ENCODE results near the gene CRACDL.

CRACDL gene, protein sequence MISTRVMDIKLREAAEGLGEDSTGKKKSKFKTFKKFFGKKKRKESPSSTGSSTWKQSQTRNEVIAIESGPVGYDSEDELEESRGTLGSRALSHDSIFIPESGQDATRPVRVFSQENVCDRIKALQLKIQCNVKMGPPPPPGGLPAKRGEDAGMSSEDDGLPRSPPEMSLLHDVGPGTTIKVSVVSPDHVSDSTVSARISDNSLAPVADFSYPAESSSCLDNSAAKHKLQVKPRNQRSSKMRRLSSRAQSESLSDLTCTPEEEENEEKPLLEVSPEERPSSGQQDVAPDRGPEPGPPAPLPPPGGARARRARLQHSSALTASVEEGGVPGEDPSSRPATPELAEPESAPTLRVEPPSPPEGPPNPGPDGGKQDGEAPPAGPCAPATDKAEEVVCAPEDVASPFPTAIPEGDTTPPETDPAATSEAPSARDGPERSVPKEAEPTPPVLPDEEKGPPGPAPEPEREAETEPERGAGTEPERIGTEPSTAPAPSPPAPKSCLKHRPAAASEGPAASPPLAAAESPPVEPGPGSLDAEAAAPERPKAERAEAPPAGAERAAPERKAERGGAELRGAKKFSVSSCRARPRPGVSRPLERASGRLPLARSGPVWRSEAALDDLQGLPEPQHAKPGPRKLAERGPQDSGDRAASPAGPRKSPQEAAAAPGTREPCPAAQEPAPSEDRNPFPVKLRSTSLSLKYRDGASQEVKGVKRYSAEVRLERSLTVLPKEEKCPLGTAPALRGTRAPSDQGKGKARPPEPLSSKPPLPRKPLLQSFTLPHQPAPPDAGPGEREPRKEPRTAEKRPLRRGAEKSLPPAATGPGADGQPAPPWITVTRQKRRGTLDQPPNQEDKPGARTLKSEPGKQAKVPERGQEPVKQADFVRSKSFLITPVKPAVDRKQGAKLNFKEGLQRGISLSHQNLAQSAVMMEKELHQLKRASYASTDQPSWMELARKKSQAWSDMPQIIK

DNA sequence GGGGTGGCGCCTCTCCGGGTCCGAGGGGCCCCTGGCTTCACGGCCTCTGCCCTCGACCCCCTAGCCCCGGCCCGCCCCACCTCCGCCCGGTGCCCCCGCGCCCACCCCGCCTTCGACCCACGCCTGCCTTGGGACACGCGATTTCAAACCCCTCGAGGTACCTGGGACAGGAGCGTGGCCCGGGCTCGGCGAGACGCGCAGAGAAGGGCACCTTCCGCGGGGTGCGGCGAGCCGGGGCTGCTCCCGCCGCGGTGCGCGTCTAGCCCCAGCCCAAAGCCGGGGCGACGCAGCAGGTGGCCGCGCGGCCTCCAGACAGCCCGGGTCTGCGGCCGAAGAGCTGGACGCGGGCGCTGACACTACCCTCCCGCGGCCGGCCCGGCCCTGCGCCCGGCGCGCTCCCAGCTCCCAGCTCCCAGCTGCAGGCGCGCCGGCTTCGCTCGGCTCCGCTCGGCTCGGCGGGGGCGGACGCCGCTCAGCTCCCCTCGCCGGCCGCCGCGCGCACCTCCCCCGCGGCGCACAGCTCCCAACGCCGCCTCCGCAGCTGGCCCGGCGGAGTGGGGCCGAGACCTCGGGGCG, at the start of gene CRACDL:
CRACDL (minus strand) TSS at position 449 of the 576 bp plus-strand sequence. CDS start 89,425 bp downstream, outside the sequence.
- peak in 1 of 6 experiments; percentile 21 for DNase-seq

DNA sequence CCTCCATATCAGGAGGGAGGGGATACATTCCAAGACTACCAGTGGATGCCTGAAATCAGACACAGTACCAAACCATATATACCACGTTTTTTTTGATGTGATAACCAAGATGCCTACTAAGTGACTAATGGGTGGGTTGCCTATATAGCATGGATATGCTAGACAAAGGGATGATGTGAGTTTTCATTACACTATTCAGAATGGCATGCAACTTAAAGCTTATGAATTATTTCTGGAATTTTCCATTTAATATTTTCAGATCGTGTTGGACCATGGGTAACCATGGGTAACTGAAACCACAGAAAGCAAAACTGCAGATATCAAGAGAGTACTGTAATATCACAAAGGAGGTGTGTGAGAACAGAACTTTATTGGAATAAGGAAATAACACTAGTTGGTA, 39.6 kb upstream of the CRACDL start:
- no peak for DNase-seq

DNA sequence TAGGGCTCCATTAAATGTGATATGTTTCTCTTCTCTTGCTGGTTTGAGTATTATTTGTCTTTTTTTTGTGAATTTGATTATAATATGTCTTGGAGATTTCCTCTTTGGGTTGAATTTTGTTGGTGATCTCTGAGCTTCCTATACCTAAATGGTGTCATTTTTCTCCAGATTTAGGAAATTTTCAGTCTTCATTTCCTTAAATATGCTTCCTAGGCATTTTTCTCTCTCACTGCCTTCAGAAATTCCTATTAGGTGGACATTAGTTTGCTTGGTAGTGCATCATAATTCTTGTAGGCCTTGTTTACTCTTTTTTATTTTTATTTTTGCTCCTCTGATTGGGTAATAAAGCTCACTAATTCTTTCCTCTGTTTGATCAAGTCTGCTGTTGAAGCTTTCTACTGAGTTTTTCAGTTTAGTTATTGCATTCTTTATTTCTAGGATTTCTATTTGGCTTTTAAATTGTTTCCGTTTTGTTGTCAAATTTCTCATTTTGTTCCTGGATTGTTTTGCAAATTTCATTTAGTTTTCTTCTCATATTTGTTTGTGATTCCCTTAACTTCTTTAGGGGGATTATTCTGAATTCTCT, 36.6 kb upstream of the CRACDL start:
- DNase-seq, result no peak

DNA sequence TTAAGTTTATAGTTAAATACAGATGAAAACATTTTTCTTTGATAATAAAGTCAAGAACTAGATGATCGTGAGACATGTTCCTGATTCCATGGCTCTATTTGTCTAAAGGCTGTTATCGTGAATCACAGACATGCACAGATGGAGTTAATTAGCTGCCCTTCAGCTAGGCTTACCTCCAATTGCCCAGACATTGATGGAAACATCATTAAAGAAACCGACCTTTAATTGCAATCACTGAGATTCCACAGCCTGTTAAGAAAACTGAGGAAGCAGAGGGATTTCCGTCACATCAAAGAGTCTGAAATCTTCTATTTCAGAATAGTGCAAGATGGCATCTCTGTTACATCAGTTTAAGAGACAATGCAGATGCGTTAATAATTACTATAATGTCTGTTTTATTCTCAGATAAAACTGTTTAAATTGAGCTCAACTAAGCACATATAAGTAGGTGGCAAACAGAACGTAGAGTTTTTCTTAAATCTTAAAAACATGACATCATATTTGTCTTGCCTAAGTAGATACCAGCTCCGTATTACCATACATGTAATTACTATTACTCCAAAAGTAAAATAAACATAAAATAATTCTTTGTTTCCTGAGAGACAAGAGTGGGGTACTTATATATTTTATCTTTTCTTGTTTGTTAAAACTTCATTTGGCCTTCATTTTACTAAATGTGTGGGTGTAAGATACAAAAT, 23.9 kb upstream of the CRACDL start:
- no peak for DNase-seq

DNA sequence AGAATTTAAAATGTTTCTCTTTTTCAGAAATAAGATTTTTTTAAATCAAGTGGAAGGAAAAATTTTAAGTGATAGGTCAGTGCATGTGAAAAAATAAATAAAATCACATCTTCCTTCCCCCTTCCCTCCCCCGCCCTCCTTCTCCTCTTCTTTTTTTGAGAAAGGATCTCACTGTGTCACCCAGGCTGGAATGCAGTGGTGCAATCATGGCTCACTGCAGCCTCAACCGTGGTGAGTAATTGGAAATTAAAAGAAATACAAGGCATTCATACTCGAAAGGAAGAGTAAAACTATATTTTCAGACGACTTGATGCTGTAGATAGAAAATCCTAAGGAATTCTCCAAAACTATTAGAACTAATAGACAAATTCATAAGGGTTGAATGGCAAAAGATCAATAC, 16.9 kb upstream of the CRACDL start:
- no peak for DNase-seq

DNA sequence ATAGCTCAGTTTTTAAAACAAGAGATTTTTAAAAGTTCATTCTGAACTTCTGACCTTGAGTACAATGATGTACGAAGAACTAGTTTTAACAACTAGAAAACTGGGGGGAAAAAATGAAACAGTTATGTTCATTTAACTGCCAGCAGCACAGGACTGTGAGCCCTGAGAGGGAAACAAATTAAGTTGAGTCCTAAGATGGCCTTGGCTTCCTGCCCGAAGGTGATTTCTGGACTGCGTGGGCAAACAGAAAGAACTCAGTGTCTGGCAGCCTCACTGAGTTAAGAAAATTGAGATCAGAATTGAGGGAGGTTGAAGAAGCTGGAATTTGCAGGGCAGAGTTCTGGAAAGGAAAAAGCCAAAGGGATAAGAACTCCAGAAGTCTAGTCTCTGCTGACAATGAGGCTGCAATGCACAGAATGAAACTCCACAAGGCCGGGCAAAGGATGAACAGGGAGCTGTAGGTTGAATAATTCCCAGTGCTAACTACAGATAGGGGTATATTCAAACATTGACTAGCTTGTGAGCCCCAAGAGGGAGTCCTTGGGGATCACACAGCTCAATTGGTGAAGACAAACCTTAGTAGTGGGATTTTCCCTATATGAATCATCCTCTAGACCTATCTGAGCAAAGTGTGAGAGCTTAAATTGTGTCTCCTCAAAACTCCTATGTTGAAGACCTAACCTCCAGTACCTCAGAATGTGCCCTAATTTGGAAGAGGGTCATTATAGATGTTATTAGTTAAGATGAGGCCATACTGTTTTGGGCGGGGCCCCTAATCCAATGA, 13.1 kb upstream of the CRACDL start:
- DNase-seq, result no peak

DNA sequence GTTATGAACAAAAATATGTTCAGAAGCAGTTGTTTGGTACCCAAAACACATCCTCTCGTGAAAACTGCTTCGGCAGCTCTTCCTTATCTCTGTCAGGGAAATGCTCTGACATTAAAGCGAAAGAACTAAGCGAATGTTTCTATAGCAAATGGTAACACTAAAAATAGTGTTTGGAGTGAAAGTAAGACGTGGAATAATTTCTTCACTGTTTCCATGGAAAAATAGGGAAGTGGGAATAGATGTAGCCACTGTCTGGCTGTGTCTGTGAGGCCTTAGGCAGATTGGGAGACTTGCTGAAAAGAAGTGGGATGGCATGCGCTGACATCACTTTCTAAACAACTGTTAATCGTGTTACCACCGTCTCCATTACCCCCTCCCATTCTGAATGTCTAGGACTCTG, 11.5 kb upstream of the CRACDL start:
- no peak for DNase-seq

DNA sequence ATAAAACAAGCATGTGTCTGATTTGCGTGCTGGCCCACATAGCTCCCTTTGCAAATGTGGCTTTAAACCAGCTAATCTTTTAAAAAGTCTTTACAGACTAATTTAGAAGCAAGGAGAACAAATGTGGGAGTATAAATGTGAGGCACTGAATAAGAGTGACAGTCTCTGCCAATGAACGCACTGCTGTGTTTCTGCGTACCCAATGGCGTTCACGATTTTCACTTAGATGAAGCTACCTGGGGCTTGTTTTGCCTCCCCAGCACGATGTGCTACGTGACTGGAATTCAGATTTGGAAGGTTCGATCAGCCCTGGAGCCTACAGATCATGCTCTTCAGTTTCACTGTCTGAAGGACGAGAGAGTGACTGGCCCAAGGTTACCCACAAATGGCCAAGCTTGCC, 10.8 kb upstream of the CRACDL start:
- no peak for DNase-seq

DNA sequence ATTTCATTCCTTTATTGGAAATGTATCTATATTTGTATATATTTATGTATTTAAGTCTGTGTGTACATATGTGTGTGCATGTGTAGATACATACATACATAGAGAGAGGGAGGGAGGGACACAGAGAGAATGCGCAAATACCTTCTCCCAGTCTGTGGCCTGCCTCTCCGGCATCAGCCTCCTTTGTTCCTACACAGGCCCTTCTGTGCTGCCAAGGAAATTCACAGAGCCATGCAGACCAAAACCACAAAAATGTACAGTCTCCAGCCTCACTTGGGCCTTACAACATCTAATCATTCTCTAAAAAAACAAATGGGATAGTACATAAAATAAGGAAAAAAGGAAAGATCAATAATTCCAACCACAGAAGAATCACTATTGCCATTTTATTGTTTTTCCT, 8.8 kb upstream of the CRACDL start:
- no peak for DNase-seq

DNA sequence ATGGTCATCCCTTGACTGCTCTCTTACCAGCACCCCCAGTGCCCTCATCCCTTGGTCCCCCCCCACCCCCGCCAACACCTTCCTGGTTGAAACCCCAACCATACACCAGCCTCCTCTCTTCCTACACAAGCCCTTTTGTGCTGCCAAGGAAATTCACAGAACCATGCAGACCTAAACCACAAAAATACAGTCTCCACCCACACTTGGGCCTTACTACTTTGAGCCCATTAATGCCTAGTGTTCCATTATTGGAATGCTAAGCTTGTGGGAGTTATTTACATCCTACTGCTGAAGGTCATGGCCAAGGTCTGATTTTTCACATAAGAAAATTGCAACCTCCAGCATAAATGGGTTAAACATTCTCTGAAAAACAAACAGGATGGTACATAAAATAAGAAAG, 4.1 kb upstream of the CRACDL start:
- no peak for DNase-seq

DNA sequence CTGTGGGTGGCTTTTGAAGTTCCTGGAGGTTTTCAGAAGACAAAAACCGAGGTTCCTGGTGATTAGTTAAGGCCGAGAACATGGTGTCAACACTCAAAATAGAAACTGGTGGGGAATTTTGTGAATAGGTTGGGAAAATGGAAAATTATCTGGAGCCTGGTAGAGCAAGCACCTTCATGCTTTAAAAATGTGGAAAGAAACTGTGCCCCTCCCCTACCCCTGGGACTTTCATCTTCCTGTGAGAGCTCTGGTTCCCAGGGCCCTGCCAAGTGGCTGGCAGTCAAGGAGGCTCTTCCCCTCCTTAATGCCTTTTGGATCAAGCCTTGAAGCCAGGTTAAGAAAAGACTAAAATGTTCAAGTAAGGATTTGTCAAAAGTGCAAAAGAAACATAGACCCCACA, 1.9 kb upstream of the CRACDL start:
- DNase-seq, result no peak

DNA sequence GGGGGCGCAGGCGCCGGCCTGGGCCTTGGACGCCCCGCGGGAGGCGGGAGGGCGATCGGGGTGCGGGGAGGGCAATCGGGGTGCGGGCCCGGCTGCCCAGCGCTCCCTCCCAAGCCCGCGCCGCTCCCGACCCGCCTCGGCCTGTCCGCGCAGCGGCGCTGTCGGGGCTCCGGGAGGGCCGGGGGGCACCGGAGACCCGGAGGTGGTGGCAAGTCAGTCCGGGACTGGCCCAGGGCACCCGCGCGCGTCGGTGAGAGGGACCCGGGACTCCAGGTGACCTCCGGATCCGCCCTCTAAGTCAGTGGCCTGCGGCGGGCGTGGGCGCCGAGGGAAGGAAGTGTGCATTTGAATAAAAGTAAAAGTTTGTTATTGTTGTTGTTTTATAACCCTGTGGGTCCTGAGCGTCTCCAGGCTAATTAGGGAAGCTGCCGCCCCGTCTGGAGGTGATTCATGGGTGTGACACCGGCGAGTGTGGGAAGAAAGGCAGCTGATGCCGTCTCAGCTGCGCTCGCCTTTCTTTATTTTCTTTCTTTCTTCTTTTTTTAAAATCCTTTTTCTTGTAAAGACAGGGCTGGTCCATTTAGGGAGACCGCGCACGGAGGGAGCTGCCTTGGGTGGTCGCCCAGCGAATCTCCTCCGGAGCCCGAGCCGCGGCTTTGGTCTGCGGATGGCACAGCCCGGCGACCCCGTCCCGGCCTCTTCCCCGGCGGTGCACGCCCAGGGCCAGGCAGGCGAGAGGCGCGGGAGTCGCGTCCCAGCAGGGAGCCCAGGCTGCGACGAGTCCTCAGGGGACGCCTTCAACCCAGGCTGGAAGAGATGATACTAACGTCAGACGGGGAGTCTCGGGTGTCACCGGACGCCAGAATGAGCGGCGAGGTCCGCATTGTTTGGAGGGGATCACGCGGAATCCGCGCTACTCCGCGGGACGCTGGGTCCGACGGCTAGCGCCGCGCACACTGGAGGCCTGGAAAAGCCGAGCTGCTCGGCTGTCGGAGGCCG, 627 bp upstream of the CRACDL start:
- peak in 1 of 6 experiments; percentile 24 for DNase-seq

DNA sequence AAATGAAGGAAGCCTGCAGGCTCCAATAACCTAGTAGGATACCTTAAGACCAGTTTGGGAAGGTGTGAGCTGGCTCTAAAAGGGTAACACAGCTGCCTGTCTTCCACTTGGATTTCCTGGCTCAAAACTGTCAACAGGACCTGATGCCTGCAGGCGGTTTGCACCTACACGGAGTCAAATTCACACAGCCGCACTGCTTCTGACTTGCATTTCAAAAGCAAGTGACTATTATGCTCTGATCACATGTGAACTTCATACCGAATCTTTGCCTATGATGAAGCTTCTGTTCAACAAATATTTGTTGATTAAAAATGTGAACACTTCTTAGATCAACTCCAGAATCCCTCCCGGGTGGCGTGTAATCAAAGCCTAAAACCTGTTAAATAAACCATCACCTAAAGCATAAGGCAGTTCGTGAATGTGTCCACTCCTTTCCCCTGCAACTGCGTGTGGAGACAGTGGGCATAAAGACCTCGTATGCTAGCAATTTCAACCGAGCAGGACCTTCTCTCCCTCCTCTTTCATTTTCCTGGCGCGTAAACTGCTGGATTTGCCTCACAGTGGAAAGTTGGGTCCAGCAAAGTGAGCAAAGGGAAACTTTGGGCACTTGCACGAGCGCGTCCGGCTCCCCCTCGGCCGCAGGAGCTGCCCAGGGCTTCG, 784 bp downstream of the CRACDL start:
- DNase-seq, result peak in 1 of 6 experiments; percentile 23

DNA sequence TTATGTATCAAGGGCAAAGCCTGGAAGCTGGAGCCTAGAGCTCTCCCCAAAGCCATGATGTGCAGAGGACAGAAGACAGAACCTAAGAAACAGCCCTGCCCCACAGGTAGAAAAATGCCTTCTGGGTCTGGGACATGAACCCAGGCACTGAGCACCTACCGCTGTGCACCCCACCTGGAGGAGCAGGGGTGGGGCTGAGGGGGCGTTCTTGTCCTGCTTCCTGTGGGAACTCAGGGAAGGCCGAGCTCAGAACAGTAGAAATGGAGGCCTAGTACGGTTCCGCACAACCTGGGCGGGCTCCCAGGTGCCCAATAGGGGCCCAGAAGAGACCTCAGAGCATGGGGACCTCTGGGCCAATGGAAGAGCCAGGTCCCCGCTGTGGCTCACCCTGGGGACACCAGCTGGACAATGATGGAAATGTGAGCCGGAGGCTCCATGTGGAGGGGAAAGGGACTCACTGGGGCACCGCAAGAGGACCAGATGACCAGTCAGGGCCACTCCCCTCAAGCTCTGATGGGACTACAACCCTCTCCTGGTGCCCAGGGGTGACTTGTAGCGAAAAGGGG, 3.2 kb downstream of the CRACDL start:
- DNase-seq, result no peak

DNA sequence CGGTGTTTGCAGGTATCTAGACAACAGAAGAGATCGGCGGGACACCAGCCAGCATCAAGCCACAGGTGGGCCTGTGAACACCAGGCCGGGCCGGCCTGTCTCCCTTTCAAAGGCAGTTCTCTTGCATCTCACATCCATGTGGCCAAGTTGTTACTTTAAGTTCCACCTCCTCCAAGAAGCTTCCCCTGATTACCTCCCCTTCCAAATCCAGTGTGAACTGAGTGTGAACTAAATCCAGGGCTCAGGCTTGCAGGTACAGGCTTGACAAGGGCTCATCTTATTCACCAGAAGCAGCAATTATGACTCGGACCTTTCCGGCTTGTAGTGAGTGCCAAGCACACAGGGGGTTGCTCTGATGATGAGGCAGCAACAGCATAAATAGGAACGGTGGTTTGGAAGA, 3.9 kb downstream of the CRACDL start:
- DNase-seq, result no peak

DNA sequence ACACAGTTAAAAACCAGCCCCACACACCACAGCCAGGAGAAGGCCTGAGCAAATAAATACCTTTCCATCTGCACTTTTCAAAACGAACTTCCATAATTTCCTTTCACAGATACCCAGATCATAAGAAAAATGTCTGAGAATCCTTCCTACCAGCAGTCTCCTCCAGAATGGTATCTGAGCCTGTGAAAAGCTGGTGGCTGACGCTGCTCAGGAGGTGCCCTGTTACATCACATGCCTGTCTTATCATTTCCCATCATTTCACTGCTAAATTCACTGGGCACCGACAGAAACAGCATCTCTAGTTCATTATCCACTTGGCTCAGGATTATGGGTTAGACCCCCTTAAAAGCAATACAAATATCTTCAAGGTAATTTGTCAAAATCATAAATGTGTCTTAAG, 4.4 kb downstream of the CRACDL start:
- no peak for DNase-seq

DNA sequence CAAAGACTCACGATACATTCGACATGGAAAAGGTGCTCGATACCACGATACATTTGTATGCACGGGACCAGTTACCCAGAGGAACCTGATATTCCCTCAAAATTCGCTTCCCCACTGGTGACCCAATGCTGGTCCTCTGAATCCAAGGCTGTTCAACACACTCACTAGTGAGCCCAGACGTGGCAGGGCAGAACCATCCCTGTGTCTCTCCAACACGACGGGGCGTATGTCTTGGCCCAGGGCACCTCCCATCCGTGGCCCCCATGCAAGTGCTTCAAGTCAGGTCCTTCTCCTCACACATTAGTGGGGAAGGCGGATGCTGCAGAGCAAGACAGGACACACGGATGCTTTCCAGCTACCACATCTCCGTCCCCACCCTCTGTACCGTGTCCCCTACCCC, 6.1 kb downstream of the CRACDL start:
- DNase-seq, result no peak

DNA sequence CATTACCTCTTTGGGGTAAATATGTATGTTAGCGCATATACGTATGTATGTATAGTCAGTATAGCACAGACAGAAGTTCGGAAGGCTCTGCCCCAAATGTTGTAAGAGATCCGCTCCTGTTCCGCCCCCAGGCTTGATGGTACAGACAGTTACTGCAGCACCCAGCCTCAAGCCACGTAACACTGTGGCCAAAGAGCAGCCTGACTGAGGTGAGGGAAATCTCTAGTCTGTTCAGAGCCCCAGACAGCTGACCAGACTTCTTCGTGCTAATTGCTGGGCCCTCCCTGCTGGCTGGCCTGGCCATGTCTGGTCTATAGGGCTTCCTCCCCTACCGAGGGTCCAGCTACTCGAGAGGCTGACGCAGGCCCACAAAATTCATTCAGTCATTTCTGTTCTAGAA, 7.8 kb downstream of the CRACDL start:
- DNase-seq, result no peak

DNA sequence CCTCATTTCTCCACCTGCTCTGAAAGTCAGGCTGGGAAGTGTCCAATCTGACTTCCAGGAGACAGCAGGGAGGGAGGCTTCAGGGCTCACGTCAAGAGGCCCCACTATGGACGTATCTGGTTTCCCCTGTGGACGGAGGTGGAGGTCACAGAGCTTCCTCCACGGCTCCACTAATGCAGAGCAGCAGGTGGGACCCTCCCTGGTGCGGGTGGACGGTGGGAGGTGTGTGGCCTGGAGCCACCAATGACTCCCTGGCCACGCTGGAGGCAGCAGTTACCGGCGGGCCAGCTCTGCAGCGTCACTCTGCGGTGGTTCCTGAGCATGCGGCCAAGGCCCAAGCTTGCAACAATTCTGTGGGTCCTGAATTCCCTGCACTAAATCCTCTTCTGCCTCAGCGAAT, 9.0 kb downstream of the CRACDL start:
- DNase-seq, result no peak

Data from stimulated activated naive CD4-positive, alpha-beta T cell (primary cell).